GM18868 (cell line): Measurements from ENCODE around the gene FOXP1.
A peak's percentile ranks its signal among the peaks of the same experiment; 100 is the strongest.

ENCODE experiments used
- ATAC-seq: cut with Tn5 transposase; IDR thresholded peaks from one replicate; pipeline ENCODE4 v1.9.1; 2021; ENCODE audit warnings: mild to moderate bottlenecking, moderate library complexity; ENCODE audit not compliant: unreplicated experiment

FOXP1 gene

GRCh38 chr3:71565976-71566375, 17.6 kb downstream of the FOXP1 start:
- ATAC-seq = no peak

- no peak for ATAC-seq
Measured at GRCh38 chr3:71565316-71565715, 18.2 kb downstream of the FOXP1 start.

GRCh38 chr3:71564361-71564760, 19.2 kb downstream of the FOXP1 start:
- ATAC-seq = no peak

- peak; percentile 89 for ATAC-seq
Measured at GRCh38 chr3:71563827-71564226, 19.7 kb downstream of the FOXP1 start.

- ATAC-seq = no peak
Measured at GRCh38 chr3:71562938-71563337, 20.6 kb downstream of the FOXP1 start.

GRCh38 chr3:71560665-71561064, 22.9 kb downstream of the FOXP1 start:
- no peak for ATAC-seq

- no peak for ATAC-seq
Measured at GRCh38 chr3:71559578-71560162, 23.9 kb downstream of the FOXP1 start.

GRCh38 chr3:71559021-71559420, 24.5 kb downstream of the FOXP1 start:
- ATAC-seq = no peak

GRCh38 chr3:71554649-71555048, 28.9 kb downstream of the FOXP1 start:
- no peak for ATAC-seq

- no peak for ATAC-seq
Measured at GRCh38 chr3:71551311-71551919, 32.1 kb downstream of the FOXP1 start.

GRCh38 chr3:71549951-71550350, 33.6 kb downstream of the FOXP1 start:
- ATAC-seq = no peak

GRCh38 chr3:71548705-71549384, 34.7 kb downstream of the FOXP1 start:
- ATAC-seq = no peak

- ATAC-seq = no peak
Measured at GRCh38 chr3:71547249-71548198, 36.0 kb downstream of the FOXP1 start.

GRCh38 chr3:71546821-71547220, 36.7 kb downstream of the FOXP1 start:
- no peak for ATAC-seq

GRCh38 chr3:71545330-71545729, 38.2 kb downstream of the FOXP1 start:
- no peak for ATAC-seq

- no peak for ATAC-seq
Measured at GRCh38 chr3:71543371-71544016, 40.0 kb downstream of the FOXP1 start.

GRCh38 chr3:71542521-71543370, 40.8 kb downstream of the FOXP1 start:
- ATAC-seq = peak; percentile 59

- ATAC-seq = no peak
Measured at GRCh38 chr3:71541313-71541712, 42.2 kb downstream of the FOXP1 start.

- no peak for ATAC-seq
Measured at GRCh38 chr3:71537211-71537611, 46.3 kb downstream of the FOXP1 start.
